ENCODE measurements around the gene ITGAX.

GRCh38 chr16:31412750-31413149 lies 57.8 kb downstream of the ITGAX start:
- TF ChIP-seq, protein P1, sequence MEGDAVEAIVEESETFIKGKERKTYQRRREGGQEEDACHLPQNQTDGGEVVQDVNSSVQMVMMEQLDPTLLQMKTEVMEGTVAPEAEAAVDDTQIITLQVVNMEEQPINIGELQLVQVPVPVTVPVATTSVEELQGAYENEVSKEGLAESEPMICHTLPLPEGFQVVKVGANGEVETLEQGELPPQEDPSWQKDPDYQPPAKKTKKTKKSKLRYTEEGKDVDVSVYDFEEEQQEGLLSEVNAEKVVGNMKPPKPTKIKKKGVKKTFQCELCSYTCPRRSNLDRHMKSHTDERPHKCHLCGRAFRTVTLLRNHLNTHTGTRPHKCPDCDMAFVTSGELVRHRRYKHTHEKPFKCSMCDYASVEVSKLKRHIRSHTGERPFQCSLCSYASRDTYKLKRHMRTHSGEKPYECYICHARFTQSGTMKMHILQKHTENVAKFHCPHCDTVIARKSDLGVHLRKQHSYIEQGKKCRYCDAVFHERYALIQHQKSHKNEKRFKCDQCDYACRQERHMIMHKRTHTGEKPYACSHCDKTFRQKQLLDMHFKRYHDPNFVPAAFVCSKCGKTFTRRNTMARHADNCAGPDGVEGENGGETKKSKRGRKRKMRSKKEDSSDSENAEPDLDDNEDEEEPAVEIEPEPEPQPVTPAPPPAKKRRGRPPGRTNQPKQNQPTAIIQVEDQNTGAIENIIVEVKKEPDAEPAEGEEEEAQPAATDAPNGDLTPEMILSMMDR (IDR thresholded peaks at IDR 0.05), result no peak
- no peak for TF ChIP-seq POLR2A (IDR thresholded peaks at IDR 0.05)
